ENCODE data around the gene ATP6V1G1. TPM values are rescaled to one million over a fixed set of nuclear protein-coding genes. Genes with fewer than 3 reads are reported as not detected.
A peak's percentile ranks its signal among the peaks of the same experiment; 100 is the strongest.

The ATP6V1G1 gene
- total RNA-seq, 1 donor from 2014 or later: 181 TPM

GRCh38 chr9:114621975-114622609, 34.5 kb downstream of the ATP6V1G1 start:
- DNase-seq (ENCODE audit: low read depth): peak; percentile 45
- H3K4me3 ChIP-seq (ENCODE audit: low read depth, low read length): no peak overlapping the region
- TF ChIP-seq, protein P1, sequence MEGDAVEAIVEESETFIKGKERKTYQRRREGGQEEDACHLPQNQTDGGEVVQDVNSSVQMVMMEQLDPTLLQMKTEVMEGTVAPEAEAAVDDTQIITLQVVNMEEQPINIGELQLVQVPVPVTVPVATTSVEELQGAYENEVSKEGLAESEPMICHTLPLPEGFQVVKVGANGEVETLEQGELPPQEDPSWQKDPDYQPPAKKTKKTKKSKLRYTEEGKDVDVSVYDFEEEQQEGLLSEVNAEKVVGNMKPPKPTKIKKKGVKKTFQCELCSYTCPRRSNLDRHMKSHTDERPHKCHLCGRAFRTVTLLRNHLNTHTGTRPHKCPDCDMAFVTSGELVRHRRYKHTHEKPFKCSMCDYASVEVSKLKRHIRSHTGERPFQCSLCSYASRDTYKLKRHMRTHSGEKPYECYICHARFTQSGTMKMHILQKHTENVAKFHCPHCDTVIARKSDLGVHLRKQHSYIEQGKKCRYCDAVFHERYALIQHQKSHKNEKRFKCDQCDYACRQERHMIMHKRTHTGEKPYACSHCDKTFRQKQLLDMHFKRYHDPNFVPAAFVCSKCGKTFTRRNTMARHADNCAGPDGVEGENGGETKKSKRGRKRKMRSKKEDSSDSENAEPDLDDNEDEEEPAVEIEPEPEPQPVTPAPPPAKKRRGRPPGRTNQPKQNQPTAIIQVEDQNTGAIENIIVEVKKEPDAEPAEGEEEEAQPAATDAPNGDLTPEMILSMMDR (conservative IDR thresholded peaks at IDR 0.05; ENCODE audit: low read depth, low read length): no peak

GRCh38 chr9:114624677-114625076, 37.1 kb downstream of the ATP6V1G1 start:
- H3K4me3 ChIP-seq (ENCODE audit: low read depth, low read length): no peak overlapping the region
- TF ChIP-seq, protein P1 (conservative IDR thresholded peaks at IDR 0.05; ENCODE audit: low read depth, low read length): no peak
- DNase-seq (ENCODE audit: low read depth): no peak

GRCh38 chr9:114626415-114627020, 38.9 kb downstream of the ATP6V1G1 start:
- no peak overlapping the region for H3K4me3 ChIP-seq (ENCODE audit: low read depth, low read length)
- TF ChIP-seq, protein P1 (conservative IDR thresholded peaks at IDR 0.05; ENCODE audit: low read depth, low read length): no peak
- DNase-seq (ENCODE audit: low read depth): no peak

- TF ChIP-seq, protein P1 (conservative IDR thresholded peaks at IDR 0.05; ENCODE audit: low read depth, low read length): no peak
- H3K4me3 ChIP-seq (ENCODE audit: low read depth, low read length): no peak overlapping the region
- no peak for DNase-seq (ENCODE audit: low read depth)
Observed at GRCh38 chr9:114627553-114627952, 40.0 kb downstream of the ATP6V1G1 start.

GRCh38 chr9:114629563-114630090, 42.1 kb downstream of the ATP6V1G1 start:
- no peak for DNase-seq (ENCODE audit: low read depth)
- no peak overlapping the region for H3K4me3 ChIP-seq (ENCODE audit: low read depth, low read length)
- TF ChIP-seq, protein P1 (conservative IDR thresholded peaks at IDR 0.05; ENCODE audit: low read depth, low read length): no peak

DNA sequence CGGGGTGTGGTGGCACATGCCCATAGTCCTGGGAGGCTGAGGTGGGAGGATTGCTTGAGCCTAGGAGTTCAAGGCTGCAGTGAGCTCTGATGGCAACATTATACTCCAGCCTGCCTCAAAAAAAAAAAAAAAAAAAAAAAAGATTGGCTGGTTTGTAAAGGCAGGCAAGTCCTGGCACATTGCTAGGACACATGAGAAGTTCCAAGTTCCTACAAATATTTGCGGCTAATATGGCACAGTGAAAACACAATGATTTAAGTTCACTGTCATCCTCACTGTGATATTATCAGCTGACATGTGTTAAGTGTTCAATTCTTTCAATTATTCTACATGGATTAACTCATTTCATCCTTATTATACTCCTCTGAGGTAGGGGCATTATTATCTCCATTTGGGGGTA, 43.6 kb downstream of the ATP6V1G1 start:
- TF ChIP-seq, protein P1 (conservative IDR thresholded peaks at IDR 0.05; ENCODE audit: low read depth, low read length): no peak
- no peak overlapping the region for H3K4me3 ChIP-seq (ENCODE audit: low read depth, low read length)
- DNase-seq (ENCODE audit: low read depth): no peak
